Measurements from ENCODE around the gene SLK.
A peak's percentile ranks its signal among the peaks of the same experiment; 100 is the strongest.

The SLK gene

DNA sequence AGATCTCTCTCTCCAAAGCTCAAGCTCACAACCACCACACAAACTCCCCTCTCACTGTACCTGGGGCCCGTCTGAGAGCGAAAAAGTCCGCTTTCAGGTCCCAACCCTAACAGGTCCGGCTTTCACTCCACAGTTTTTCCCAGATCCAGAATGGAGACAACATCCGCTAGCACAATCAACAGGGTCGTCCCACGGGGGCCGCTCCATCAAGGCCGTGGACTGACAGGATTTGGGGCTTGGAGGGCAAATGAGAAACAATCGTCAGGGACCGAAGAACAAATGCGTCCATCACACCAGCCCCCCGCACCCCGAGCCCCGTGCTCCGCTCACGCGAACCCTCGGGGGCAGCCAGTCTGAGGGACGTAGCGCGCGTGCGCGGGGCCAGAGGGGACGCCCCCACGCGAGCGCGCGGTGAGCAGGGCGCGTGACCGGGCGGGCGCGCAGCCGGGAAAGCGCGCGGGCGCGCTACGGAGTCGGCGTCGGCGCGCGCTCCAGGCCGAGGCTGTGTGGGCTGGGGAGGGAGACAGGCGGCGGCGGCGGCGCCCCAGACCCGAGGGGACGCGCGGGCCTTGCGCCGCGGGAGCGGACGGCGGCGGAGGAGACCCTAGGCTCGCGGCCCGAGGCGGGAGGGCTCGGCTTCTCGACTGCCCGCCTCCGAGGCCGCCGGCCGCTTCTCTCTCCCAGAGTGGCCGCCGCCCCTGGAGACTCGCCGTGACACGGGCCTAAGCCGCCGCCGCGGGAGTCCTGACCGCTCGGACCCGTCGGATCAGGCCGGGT is at the start of gene SLK:
TSS of gene SLK (plus strand) at position 470 of the 777 bp plus-strand sequence. CDS start 606 bp downstream, outside the sequence.
- H3K27ac ChIP-seq: peak within 1 kb of the TSS; percentile 89
- TF ChIP-seq ZFX (IDR thresholded peaks at IDR 0.05): peak; percentile 95
- TF ChIP-seq CTCF (conservative IDR thresholded peaks at IDR 0.05): no peak

DNA sequence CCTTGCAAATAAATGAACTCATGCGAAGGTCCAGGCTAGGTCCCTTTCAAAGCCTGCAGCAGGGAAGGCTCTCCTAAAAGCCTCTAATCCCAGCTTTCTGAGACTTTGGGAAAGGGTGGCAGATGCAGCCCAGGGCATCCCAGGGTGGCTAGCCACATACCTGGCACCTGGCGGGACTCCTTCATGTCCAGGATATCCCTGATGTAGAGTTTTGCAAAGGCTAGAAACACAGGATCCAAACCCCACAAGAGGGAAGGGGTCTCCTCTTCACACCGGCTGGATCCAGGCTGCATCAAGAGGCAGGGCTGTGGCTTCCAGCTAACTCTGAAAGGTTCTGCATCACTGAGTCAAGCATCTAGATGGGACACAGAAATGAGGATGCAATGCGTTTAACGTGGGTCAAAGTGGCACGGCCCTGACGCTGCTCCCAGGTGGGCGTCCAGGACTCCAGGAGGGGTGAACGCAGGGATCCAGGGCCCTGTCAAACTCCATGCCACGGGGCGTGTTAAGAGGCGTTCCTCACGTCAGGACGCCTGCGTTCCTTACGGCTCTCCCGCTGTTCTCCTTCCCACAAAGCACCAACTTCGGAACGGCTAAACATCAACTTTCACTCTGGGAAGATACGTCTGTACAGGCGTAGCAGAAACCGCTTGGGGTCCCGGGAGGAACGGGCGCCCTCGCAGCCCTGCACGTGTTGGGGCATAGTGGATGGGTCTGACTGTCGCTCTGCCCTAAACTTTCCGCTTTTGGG is 49.5 kb upstream of the SLK start:
- TF ChIP-seq CTCF (conservative IDR thresholded peaks at IDR 0.05) (no peak), ZFX (IDR thresholded peaks at IDR 0.05) (no peak)
- H3K27ac ChIP-seq: peak overlapping the region; percentile 91

DNA sequence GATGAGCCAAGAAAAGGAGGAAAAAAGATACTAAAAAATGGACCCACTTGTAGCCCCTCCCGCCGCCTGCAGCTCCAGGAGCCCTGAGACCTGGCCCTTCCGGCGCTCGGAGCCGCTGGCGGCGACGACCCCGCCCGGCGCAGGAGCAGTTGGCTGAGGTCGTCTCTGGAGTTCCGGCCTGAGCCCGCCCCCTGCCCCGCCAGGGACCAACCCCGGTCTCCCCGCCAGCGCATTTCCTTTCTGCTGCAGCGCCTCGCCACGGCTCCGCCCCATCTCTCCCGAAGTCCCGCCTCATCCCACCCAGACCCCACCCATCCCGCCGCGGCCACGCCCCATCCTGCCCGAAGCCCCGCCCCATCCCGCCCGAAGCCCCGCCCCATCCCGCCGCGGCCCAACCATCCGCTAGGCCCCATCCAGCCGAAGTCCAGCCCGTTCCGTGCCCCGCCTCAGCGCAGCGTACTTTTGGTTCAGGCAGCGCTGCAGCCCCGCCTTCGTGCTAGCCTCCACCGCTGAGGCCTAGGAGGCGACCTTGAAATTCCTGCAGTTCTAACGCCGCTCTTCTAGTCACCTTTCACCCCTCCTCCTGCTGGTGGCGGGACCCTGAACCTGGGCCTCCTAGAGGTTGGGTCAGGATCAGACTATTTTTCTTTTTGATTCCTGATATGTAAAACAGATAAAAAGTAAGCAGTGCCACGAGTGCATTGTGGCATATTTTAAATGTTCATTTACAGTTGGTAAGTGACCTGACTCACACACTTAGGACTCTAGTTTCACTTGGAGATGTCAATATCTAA is 48.7 kb upstream of the SLK start, which contains the start of gene STN1:
TSS of gene STN1 (minus strand) at position 132 of the 794 bp plus-strand sequence. CDS start 590 bp downstream, outside the sequence.
- TF ChIP-seq ZFX (IDR thresholded peaks at IDR 0.05) (peak; percentile 52), CTCF (conservative IDR thresholded peaks at IDR 0.05) (peak; percentile 26)
- H3K27ac ChIP-seq: peak within 1 kb of the TSS; percentile 91

DNA sequence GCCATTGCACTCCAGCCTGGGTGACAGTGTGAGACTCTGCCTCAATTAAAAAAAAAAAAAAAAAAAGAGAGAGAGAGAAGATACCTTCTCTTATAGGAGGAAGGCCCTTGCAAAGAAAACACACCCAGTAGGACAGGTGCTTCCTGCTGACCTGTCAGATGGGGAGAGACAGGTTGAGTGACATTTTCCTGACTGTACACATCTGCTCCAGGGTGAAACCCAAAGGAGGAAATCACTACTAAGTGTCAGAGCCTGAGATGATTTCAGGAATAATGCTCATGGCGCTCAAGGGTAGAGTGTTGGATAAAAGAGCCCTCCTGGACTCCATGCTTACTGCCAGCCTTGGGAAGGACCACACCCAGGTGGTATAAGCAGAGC is 47.3 kb upstream of the SLK start:
- no peak for TF ChIP-seq ZFX (IDR thresholded peaks at IDR 0.05)
- TF ChIP-seq CTCF (conservative IDR thresholded peaks at IDR 0.05): no peak
- no peak overlapping the region for H3K27ac ChIP-seq

GRCh38 chr10:103921248-103921647 is 45.7 kb upstream of the SLK start:
- TF ChIP-seq ZFX (IDR thresholded peaks at IDR 0.05): no peak
- TF ChIP-seq CTCF (conservative IDR thresholded peaks at IDR 0.05): no peak
- no peak overlapping the region for H3K27ac ChIP-seq

DNA sequence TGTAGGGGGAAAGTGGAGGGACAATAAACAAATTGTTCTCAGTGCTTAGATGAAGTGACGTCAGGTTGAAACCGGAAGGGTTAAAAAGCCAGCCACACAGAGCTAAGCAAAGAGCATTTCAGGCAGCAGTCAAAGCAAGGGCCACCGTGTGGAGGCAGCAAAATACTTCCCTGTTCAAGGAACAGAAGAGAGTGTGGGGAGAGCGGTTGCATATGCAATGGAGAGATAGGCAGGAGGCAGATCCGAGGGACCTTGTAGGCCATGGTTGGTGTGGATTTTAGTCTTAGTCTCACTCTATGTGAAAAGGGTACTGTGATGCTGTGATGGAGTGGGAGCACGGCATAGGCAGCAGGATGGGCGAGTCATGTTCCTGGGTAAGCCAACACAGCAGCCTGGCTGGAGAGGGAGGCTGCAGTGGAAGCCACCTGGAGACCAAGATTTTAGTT is 45.2 kb upstream of the SLK start:
- H3K27ac ChIP-seq: no peak overlapping the region
- TF ChIP-seq ZFX (IDR thresholded peaks at IDR 0.05) (no peak), CTCF (conservative IDR thresholded peaks at IDR 0.05) (no peak)

Data from C4-2B (cell line).